Chondrocyte (in vitro differentiated cells): ENCODE data around the gene MXRA5. TPM values are rescaled to one million over a fixed set of nuclear protein-coding genes. Genes with fewer than 3 reads are reported as not detected.
"Not testable (repeated sequence)": the region's sequence is repeated elsewhere in the genome, so short reads cannot be mapped to it uniquely, and the experiment has no call there.

Experiments
- DNase-seq: peaks from one replicate; pipeline ENCODE4 v3.0.0; 2021; ENCODE audit warnings: mixed read lengths, low spot score
- H3K27ac Mint-ChIP-seq: one replicate; pipeline ENCODE4 v1.8.0; 2021; ENCODE audit warnings: mild to moderate bottlenecking, moderate library complexity, mixed read lengths; ENCODE audit not compliant: unreplicated experiment
- H3K27me3 Mint-ChIP-seq: 2 replicates; pipeline ENCODE4 v1.8.0; 2021; ENCODE audit warnings: low read depth, mixed read lengths
- H3K36me3 Mint-ChIP-seq: 2 replicates; pipeline ENCODE4 v1.8.0; 2021; ENCODE audit warnings: low read depth, mixed read lengths
- H3K4me1 Mint-ChIP-seq: 2 replicates; pipeline ENCODE4 v1.8.0; 2021; ENCODE audit warnings: low read depth, mild to moderate bottlenecking, mixed read lengths
- H3K4me3 Mint-ChIP-seq: one replicate; pipeline ENCODE4 v1.8.0; 2021; ENCODE audit warnings: mild to moderate bottlenecking, moderate library complexity, mixed read lengths; ENCODE audit not compliant: unreplicated experiment
- H3K9me3 Mint-ChIP-seq: 2 replicates; pipeline ENCODE4 v1.8.0; 2021; ENCODE audit warnings: low read depth, mixed read lengths
- CTCF ChIP-seq: fragments of 200-600 bp; sonication (generic); IDR thresholded peaks from 2 replicates; pipeline ENCODE4 v1.5.0; 2021; ENCODE audit warnings: antibody characterized with exemption, mild to moderate bottlenecking, moderate library complexity
- total RNA-seq: library from RNA; stranded (reverse); gene quantifications from 3 replicates; pipeline ENCODE4 v1.2.1, GENCODE V29; 2021

The MXRA5 gene
- total RNA-seq, 1 donor from 2014 or later, result 26.4 TPM

DNA sequence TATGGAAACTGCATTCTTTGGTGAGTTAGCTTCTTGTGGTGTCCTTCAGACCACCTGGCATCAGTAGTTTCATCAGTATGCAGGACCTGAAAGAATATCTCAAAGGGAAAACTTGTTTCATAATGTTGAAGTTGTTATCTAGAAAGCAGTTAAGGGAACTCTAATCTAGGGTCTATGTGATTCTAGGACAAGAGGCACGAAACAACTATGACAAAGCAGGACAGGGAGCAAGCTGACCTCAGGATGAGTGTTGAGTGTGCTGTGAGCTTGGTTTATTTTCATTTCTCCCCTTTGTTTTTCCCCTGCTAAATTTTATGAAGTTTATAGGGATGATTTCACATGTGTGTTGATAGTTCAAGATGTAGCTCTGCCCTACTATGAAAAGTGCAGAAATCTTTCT lies 65.7 kb downstream of the MXRA5 start:
- H3K9me3 Mint-ChIP-seq, result peaks cover 17% of the 10 kb centered on the region
- no peak overlapping the region for H3K4me3 Mint-ChIP-seq
- no peak for TF ChIP-seq CTCF
- peaks cover 20% of the 10 kb centered on the region for H3K4me1 Mint-ChIP-seq
- H3K36me3 Mint-ChIP-seq, result no peaks in the 10 kb centered on the region
- no peaks in the 10 kb centered on the region for H3K27me3 Mint-ChIP-seq
- H3K27ac Mint-ChIP-seq, result no peak overlapping the region
- no peak for DNase-seq

GRCh38 chrX:3273668-3274067 lies 72.8 kb downstream of the MXRA5 start:
- DNase-seq, H3K27me3 Mint-ChIP-seq, H3K36me3 Mint-ChIP-seq, H3K4me3 Mint-ChIP-seq, H3K27ac Mint-ChIP-seq: not testable (repeated sequence)
- peaks cover 22% of the 10 kb centered on the region for H3K9me3 Mint-ChIP-seq
- H3K4me1 Mint-ChIP-seq, result peaks cover 39% of the 10 kb centered on the region

DNA sequence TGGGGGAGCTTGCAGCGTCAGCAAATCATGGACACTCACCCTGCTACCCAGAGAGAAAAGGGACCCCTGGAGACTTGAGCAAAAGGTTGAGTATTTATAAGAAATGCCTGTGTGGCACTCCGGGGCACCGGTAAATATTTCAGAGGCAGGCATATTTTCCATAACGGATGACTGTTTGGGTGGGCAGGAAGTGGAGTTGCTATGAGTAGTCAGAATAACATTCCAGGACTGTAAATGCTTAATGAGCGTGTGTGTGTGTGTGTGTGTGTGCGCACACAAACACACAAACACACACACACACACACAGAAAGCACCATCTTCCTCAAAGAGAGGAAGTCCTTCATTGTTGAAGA lies 74.6 kb downstream of the MXRA5 start:
- peaks cover 18% of the 10 kb centered on the region for H3K9me3 Mint-ChIP-seq
- peak overlapping the region; percentile 86 for H3K27ac Mint-ChIP-seq
- no peak for DNase-seq
- no peak for TF ChIP-seq CTCF
- H3K27me3 Mint-ChIP-seq, result no peaks in the 10 kb centered on the region
- H3K4me1 Mint-ChIP-seq, result peaks cover 45% of the 10 kb centered on the region
- peak overlapping the region; percentile 46 for H3K4me3 Mint-ChIP-seq
- peaks cover 8% of the 10 kb centered on the region for H3K36me3 Mint-ChIP-seq

DNA sequence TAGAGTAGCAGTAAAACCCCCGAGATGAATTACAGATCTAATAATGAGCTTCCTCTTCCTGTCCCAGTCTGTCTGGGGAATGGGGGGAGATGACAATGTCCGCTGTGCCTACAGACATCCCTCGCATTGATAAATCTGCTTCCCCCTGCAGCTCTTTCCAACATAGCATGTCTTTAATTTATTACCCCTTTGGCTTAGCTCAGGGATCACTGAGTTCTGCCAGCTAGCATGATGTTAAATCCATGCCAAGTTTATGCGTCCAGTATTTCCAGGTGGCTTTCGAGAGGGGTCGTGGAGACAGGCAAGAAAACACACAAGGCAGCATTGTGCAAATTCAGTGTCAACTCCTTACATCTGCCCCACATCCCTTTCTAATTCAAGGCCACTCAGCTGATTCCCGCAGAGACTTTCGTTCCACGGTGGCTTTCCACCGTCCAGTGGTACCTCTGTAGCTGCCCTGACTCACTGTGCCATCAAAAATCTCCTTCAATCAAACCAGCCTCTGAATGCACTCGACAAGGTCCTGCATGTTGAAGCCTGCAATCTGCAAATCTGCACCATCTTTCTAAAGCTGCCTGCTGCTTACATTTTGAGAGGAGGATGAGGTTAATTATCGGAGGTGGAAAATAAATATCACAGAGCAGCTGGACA lies 75.1 kb downstream of the MXRA5 start:
- Mint-ChIP-seq H3K4me1 (peaks cover 45% of the 10 kb centered on the region), H3K36me3 (peaks cover 8% of the 10 kb centered on the region)

GRCh38 chrX:3268829-3269228 lies 77.6 kb downstream of the MXRA5 start:
- peaks cover 4% of the 10 kb centered on the region for H3K9me3 Mint-ChIP-seq
- TF ChIP-seq CTCF, result no peak
- H3K27ac Mint-ChIP-seq, result peak overlapping the region; percentile 5
- peaks cover 57% of the 10 kb centered on the region for H3K4me1 Mint-ChIP-seq
- no peak overlapping the region for H3K4me3 Mint-ChIP-seq
- H3K27me3 Mint-ChIP-seq, result no peaks in the 10 kb centered on the region
- H3K36me3 Mint-ChIP-seq, result peaks cover 2% of the 10 kb centered on the region
- no peak for DNase-seq

More for the DNA sequence above, 75.1 kb downstream of the MXRA5 start:
- peaks cover 18% of the 10 kb centered on the region for H3K9me3 Mint-ChIP-seq
- H3K27ac Mint-ChIP-seq, result peak overlapping the region; percentile 86
- no peak for DNase-seq
- peak overlapping the region; percentile 46 for H3K4me3 Mint-ChIP-seq
- no peak for TF ChIP-seq CTCF
- no peaks in the 10 kb centered on the region for H3K27me3 Mint-ChIP-seq

DNA sequence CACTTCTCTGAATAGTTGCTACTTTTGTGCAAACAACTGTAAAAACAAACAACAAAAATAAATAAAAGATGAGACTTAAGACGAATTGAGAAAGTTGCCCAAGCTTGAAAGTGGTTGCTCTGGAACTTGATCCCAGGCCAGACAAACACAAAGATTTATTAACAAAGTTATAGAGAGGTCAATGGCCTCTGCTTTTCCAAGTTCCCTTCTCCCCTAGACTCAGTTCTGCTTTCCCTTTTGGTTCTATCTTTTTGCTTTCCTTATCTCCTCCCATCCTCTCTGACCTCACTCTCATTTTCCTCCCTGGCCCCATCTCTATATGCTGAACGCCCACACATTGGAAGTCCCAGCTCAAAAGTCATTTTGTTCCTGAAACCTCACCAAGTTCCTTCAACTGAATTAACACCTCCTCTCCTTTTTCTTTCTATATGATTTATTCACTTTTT lies 82.7 kb downstream of the MXRA5 start:
- peaks cover 46% of the 10 kb centered on the region for H3K4me1 Mint-ChIP-seq
- H3K27me3 Mint-ChIP-seq, result no peaks in the 10 kb centered on the region
- DNase-seq, result no peak
- peaks cover 8% of the 10 kb centered on the region for H3K9me3 Mint-ChIP-seq
- TF ChIP-seq CTCF, result no peak
- H3K36me3 Mint-ChIP-seq, result no peaks in the 10 kb centered on the region
- peak overlapping the region; percentile 94 for H3K27ac Mint-ChIP-seq
- no peak overlapping the region for H3K4me3 Mint-ChIP-seq
